CD4-positive, alpha-beta T cell treated with Interleukin-4 for 1 hour (primary cell): ENCODE data around the gene ANO10.
A peak's percentile ranks its signal among the peaks of the same experiment; 100 is the strongest.
"Not testable (repeated sequence)": the region's sequence is repeated elsewhere in the genome, so short reads cannot be mapped to it uniquely, and the experiment has no call there.

Experiments used
- DNase-seq, 2 donors: peaks; one replicate each; pipeline ENCODE4 v3.0.0-alpha.2; 2020 to 2022

The ANO10 gene

GRCh38 chr3:43624619-43625305 lies 3.0 kb upstream of the ANO10 start:
- DNase-seq, result no peak

GRCh38 chr3:43620831-43621655 lies 768 bp downstream of the ANO10 start:
- DNase-seq, result peak in 1 of 2 donors; percentile 6

DNA sequence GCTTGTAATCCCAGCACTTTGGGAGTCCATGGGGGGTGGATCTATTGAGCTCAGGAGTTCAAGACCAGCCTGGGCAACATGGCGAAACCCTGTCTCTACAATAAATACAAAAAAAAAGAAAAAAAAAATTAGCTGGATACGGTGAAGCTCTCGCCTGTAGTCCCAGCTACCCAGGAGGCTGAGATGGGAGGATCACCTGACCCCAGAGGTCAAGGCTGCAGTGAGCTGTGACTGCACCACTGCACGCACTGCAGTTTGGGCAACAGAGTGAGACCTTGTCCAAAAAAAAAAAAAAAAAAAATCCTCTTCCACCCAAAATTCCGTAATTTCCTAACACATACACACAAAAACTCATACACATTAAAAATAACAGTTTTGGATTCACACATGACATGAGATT lies 2.2 kb downstream of the ANO10 start:
- DNase-seq, result no peak

GRCh38 chr3:43618142-43618541 lies 3.7 kb downstream of the ANO10 start:
- no peak for DNase-seq

DNA sequence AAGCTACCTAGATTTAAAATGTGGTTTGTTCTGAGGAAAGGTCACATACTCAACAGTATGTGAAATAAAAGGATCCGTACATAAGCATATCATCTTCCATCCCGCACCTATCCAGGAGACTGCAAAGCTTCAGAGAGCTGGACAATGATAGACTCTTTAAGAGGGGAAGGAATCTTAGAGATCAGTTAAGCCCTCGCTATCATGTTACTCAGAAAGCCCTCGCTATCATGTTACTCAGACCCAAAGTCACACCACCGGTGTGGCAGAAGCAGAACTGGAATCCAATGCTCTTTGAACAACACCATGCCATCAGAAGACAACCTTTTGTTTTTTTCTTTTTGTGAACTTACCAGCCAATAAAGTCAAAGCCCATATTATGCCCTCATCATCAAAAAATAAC lies 5.8 kb downstream of the ANO10 start:
- DNase-seq, result no peak

GRCh38 chr3:43615133-43615532 lies 6.7 kb downstream of the ANO10 start:
- DNase-seq, result no peak

- no peak for DNase-seq
These were observed 7.8 kb downstream of the ANO10 start for GRCh38 chr3:43613976-43614375.

- no peak for DNase-seq
These were observed 9.4 kb downstream of the ANO10 start for GRCh38 chr3:43612419-43612818.

GRCh38 chr3:43609406-43609805 lies 12.4 kb downstream of the ANO10 start:
- DNase-seq, result no peak

DNA sequence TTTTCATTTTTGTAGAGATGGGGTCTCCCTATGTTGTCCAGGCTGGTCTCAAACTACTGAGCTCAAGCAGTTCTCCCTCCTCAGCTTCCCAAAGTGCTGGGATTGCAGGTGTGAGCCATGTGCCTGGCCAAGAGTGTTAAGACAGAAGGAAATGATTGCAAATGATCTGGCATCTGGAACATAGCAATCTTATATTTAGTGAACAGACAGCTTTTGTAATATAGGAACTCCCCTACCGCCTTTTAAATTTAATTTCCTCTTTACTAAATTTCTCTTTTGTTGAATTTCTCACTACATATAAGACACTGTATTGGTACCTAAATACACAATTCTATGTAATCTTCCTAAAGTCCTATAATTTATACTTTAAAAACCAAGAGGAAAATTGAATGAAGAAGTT lies 13.1 kb downstream of the ANO10 start:
- no peak for DNase-seq

DNA sequence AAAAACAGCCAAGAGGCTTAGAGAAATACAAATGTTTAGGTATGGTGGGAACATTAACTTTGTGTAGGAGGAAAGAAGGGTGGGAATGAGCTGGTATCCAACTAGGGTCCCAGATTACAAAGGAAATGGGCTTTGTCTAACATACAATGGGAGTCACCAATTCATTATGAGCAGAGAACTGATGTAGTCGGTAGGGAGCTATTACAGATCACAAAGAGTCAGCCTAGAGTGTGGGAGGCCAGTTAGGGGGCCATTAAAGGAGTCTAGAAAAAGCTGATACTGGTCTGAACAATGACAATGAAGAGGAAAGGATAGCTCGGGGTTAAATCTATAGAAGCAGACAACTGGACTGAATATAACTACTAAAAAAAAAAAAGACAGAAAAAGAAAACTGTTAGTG lies 15.5 kb downstream of the ANO10 start:
- no peak for DNase-seq

- not testable (repeated sequence) for DNase-seq
These were observed 21.9 kb downstream of the ANO10 start for GRCh38 chr3:43599959-43600358.

DNA sequence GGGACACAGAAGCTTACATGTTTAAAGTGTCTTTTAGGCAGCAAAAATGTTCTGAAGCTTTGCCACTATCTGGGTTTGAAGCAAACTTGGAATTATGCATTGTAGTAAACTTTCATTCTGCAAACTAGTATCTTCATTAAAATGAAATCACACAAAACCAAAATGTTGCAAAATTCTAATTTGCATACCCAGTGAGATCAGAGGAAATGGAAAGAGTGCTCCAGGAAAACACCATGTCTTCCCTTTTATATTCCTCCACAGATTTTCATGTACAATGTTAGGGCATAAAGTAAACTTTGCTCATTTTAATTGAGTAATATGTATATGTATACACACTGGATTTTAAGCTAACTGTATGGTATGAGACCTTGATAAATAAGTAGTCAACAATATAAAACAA lies 23.9 kb downstream of the ANO10 start:
- DNase-seq, result no peak

GRCh38 chr3:43596178-43596577 lies 25.6 kb downstream of the ANO10 start:
- not testable (repeated sequence) for DNase-seq

DNA sequence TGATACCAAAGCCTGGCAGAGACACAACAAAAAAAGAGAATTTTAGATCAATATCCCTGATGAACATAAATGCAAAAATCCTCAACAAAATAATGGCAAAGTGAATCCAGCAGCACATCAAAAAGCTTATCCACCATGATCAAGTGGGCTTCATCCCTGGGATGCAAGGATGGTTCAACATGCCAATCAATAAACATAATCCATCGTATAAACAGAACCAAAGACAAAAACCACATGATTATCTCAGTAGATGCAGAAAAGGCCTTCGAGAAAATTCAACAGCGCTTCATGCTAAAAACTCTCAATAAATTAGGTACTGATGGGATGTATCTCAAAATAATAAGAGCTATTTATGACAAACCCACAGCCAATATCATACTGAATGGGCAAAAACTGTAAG lies 26.5 kb downstream of the ANO10 start:
- not testable (repeated sequence) for DNase-seq

- not testable (repeated sequence) for DNase-seq
These were observed 28.2 kb downstream of the ANO10 start for GRCh38 chr3:43593588-43593987.

- not testable (repeated sequence) for DNase-seq
These were observed 29.9 kb downstream of the ANO10 start for GRCh38 chr3:43591866-43592265.

DNA sequence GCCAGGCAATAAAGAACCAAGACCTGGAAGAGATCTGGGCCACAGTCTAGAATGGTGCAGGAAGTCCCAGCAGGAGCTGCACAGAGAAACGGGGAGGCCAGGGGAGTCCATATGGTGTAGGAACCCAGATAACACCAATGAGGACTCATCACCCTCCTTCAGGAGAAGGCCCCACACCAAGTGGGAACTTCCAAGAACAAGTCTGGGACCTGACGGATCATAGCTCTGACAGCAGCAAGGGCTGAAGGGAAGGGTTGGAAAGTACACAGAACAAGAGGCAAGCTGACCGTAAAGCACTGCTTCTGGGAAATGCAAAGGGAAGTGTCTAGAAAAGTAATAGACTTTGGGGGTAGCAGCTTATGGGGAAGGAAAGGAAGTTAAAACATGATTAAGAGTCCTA lies 34.5 kb downstream of the ANO10 start:
- no peak for DNase-seq

GRCh38 chr3:43584043-43584826 lies 37.6 kb downstream of the ANO10 start:
- DNase-seq, result no peak

DNA sequence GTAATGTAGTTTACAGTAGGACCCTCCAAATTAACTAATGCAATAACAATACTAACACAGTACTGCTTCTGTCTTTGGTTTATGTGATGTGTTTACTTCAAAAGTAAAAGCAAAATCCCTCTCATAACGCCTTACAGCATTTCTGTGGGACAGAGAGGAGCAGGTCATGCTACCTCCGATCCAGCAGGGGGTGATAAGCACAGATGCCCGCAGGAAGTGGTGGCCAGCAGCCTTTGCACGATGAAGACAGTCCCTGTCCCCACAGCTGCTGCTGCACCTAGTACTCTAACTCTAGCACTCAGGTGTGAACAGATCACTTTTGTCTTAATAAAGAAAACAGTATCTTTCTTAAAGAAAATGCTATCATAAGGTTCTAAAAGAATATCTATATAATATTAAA lies 38.3 kb downstream of the ANO10 start:
- DNase-seq, result no peak

DNA sequence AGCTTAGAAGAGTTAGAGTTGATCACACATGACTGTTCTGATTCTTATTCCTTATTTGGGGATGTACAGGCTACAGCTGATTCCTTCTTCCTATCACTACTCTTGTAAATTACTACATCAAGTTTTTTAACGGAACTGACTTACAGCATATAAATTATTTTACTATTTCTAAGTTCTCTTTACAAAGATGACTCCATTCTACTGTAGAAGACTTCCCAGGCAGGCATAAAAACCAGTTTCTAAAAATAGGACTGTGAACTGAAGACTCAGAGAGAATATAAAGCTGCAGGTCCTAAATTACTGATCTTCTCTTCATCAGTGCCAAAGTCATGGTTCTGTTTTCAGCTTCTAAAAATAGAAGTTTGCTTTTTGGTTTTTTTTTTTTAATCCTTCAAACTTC lies 38.9 kb downstream of the ANO10 start:
- DNase-seq, result no peak

- DNase-seq, result no peak
These were observed 40.5 kb downstream of the ANO10 start for GRCh38 chr3:43581343-43581742.

GRCh38 chr3:43580181-43580580 lies 41.6 kb downstream of the ANO10 start:
- DNase-seq, result no peak

DNA sequence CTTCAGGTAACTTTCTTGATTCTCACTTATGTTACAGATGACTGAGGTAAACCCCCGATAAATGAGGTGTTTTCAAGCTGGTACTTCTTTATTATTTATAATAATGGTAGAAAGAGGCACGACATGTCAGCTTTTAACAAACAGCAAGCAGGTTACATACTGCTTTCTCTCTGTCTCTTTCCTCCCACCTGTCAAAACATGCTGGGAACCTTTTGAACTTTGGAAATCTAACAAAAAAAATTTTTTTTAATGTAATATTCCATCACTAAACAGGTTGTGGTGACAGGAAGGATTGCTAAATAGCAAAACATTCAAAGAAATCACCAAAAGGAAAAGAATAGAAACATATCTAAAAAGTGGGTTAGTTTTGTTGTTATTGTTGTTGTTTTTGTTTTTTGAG lies 48.2 kb downstream of the ANO10 start:
- DNase-seq, result no peak
